SK-N-SH (cell line): Measurements from ENCODE around the gene NTSR2. TPM values are rescaled to one million over a fixed set of nuclear protein-coding genes. Genes with fewer than 3 reads are reported as not detected.

Experiments
- CTCF ChIA-PET: fragments of 300-600, 350-600 bp; formaldehyde crosslinking; extraction: SDS; loops from one replicate; lab custom pipeline; 2021; lab: Yijun Ruan, JAX
- POLR2A ChIA-PET: fragments of 350-600 bp; sonication (Branson Sonifier 250); formaldehyde crosslinking; extraction: SDS; loops from one replicate; lab custom pipeline; 2020; ENCODE audit warnings: antibody characterized with exemption, inconsistent platforms; lab: Yijun Ruan, JAX
- DNase-seq: peaks from one replicate; pipeline ENCODE4 v3.0.0; 2012
- H2AFZ ChIP-seq: fragments of 200-600 bp; sonication (generic); 2 replicates; pipeline ENCODE4 v1.8.1; 2016; ENCODE audit warnings: antibody characterized with exemption, mild to moderate bottlenecking, low read depth
- H3F3A ChIP-seq: fragments of 200-600 bp; sonication (generic); replicated peaks from 2 replicates; pipeline ENCODE3; 2016; ENCODE audit warnings: antibody characterized with exemption, mild to moderate bottlenecking; ENCODE audit not compliant: insufficient read depth
- H3K27ac ChIP-seq, 2 experiments: fragments of 200-500 bp in 1 of 2; fragments of 200-600 bp in 1 of 2; sonication (Bioruptor generic) in 1 of 2; sonication (generic), shearing (Covaris generic) in 1 of 2; 2 replicates each; pipeline versions ENCODE4 v1.5.1 to v1.6.1; 2014 to 2016; ENCODE audit warnings: low read depth in 2 of 2, inconsistent platforms in 1 of 2, low read length in 1 of 2, mild to moderate bottlenecking in 1 of 2, mixed read lengths in 1 of 2
- H3K27me3 ChIP-seq: fragments of 200-600 bp; sonication (generic), shearing (Covaris generic); 2 replicates; pipeline ENCODE4 v1.6.1; 2016; ENCODE audit warnings: mixed run types; ENCODE audit not compliant: insufficient read depth
- H3K36me3 ChIP-seq, 2 experiments: fragments of 200-500 bp in 1 of 2; fragments of 200-600 bp in 1 of 2; sonication (Bioruptor generic) in 1 of 2; sonication (generic) in 1 of 2; replicated peaks in 1 of 2; 2 replicates each; pipeline versions ENCODE3 to v1.5.1; 2014 to 2016; ENCODE audit warnings: low read length in 1 of 2, mild to moderate bottlenecking in 1 of 2; ENCODE audit not compliant: insufficient read depth in 2 of 2, control insufficient read depth in 1 of 2
- H3K4me1 ChIP-seq, 2 experiments: fragments of 200-500 bp in 1 of 2; fragments of 200-600 bp in 1 of 2; sonication (Bioruptor generic) in 1 of 2; sonication (generic), shearing (Covaris generic) in 1 of 2; 2 replicates each; pipeline versions ENCODE4 v1.5.1 to v1.6.1; 2014 to 2016; ENCODE audit warnings: low read depth in 1 of 2, low read length in 1 of 2, mixed run types in 1 of 2; ENCODE audit not compliant: insufficient read depth in 2 of 2, control insufficient read depth in 1 of 2
- H3K4me2 ChIP-seq: fragments of 200-600 bp; sonication (generic), shearing (Covaris generic); 2 replicates; pipeline ENCODE4 v1.6.1; 2017; ENCODE audit warnings: mixed run types
- H3K4me3 ChIP-seq, 2 experiments: fragments of 200-500 bp in 1 of 2; fragments of 200-600 bp in 1 of 2; sonication (Bioruptor generic) in 1 of 2; sonication (generic), shearing (Covaris generic) in 1 of 2; 2 replicates each; pipeline versions ENCODE4 v1.5.1 to v1.8.1; 2014 to 2016; ENCODE audit warnings: low read depth in 2 of 2, inconsistent platforms in 1 of 2, low read length in 1 of 2, mild to moderate bottlenecking in 1 of 2, mixed read lengths in 1 of 2, moderate library complexity in 1 of 2
- H3K79me2 ChIP-seq: fragments of 200-600 bp; sonication (generic); 2 replicates; pipeline ENCODE4 v1.8.1; 2017; ENCODE audit warnings: mild to moderate bottlenecking; ENCODE audit not compliant: insufficient read depth
- H3K9ac ChIP-seq: fragments of 200-600 bp; sonication (generic); 2 replicates; pipeline ENCODE4 v1.6.1; 2017; ENCODE audit warnings: mixed run types
- H3K9me2 ChIP-seq: fragments of 200-600 bp; sonication (generic); 2 replicates; pipeline ENCODE4 v1.6.1; 2017; ENCODE audit warnings: mixed run types
- H3K9me3 ChIP-seq: fragments of 200-600 bp; sonication (generic); 2 replicates; pipeline ENCODE4 v1.6.1; 2017; ENCODE audit warnings: mixed run types, mild to moderate bottlenecking, moderate library complexity
- H4K20me1 ChIP-seq: fragments of 200-600 bp; sonication (generic); 2 replicates; pipeline ENCODE4 v1.6.1; 2017; ENCODE audit warnings: mild to moderate bottlenecking, mixed run types; ENCODE audit not compliant: insufficient read depth
- EP300 ChIP-seq, 2 experiments: IDR thresholded peaks; 2 replicates each; pipeline versions ENCODE4 v1.4.0 to v1.6.1; 2012; ENCODE audit warnings: borderline replicate concordance in 1 of 2, low read depth in 1 of 2, low read length in 1 of 2
- EZH2phosphoT487 ChIP-seq: fragments of 200-600 bp; sonication (generic); IDR thresholded peaks from 2 replicates; pipeline ENCODE4 v1.6.1; 2017; ENCODE audit warnings: low read depth, mixed run types, mild to moderate bottlenecking, antibody characterized with exemption, moderate library complexity, borderline replicate concordance
- FOXJ3 ChIP-seq: sonication (generic); formaldehyde crosslinking; IDR thresholded peaks from 2 replicates; pipeline ENCODE4 v1.5.1; 2020; ENCODE audit warnings: mild to moderate bottlenecking, missing genetic modification reagents
- GABPA ChIP-seq: IDR thresholded peaks from 2 replicates; pipeline ENCODE4 v1.4.0; 2012; ENCODE audit warnings: low read depth, mild to moderate bottlenecking
- IRF3 ChIP-seq: fragments of 150-350 bp; IDR thresholded peaks from 2 replicates; pipeline ENCODE4 v1.6.1; 2016; ENCODE audit warnings: mild to moderate bottlenecking, low read depth, low read length
- JUND ChIP-seq: IDR thresholded peaks from 2 replicates; pipeline ENCODE4 v1.4.0; 2012
- MEF2A ChIP-seq: IDR thresholded peaks from 2 replicates; pipeline ENCODE4 v1.4.0; 2012; ENCODE audit warnings: low read depth, borderline replicate concordance
- MXI1 ChIP-seq: IDR thresholded peaks from 2 replicates; pipeline ENCODE4 v1.6.1; 2012; ENCODE audit warnings: mild to moderate bottlenecking, low read depth, low read length, improper control_type of control experiment
- POLR2AphosphoS5 ChIP-seq: IDR thresholded peaks from 2 replicates; pipeline ENCODE4 v1.6.1; 2012; ENCODE audit warnings: low read depth, low read length
- RCOR1 ChIP-seq: fragments of 150-350 bp; IDR thresholded peaks from 2 replicates; pipeline ENCODE4 v1.6.1; 2017; ENCODE audit warnings: antibody characterized with exemption, low read length
- RFX5 ChIP-seq: IDR thresholded peaks from 2 replicates; pipeline ENCODE4 v1.6.1; 2012; ENCODE audit warnings: mild to moderate bottlenecking, improper control_type of control experiment, low read length
- SIN3A ChIP-seq: IDR thresholded peaks from 2 replicates; pipeline ENCODE4 v1.6.1; 2012; ENCODE audit warnings: low read depth, mild to moderate bottlenecking, low read length, moderate library complexity, borderline replicate concordance
- SMC3 ChIP-seq: IDR thresholded peaks from 2 replicates; pipeline ENCODE4 v1.6.1; 2012; ENCODE audit warnings: low read depth, low read length, improper control_type of control experiment
- TAF1 ChIP-seq: IDR thresholded peaks from 2 replicates; pipeline ENCODE4 v1.6.1; 2012; ENCODE audit warnings: low read depth, mild to moderate bottlenecking, low read length, moderate library complexity, borderline replicate concordance
- TCF12 ChIP-seq: IDR thresholded peaks from 2 replicates; pipeline ENCODE4 v1.4.0; 2012
- WGBS: methylation state at CpG from one replicate; pipeline ENCODE4 v1.1.6; 2017; ENCODE audit warnings: low lambda C conversion rate; 5-methylcytosine and 5-hydroxymethylcytosine counted together
- polyA plus RNA-seq, 3 experiments: library from polyadenylated mRNA; depleted of rRNA; stranded (reverse); fragments of >200 nt; gene quantifications; 2 replicates each; pipeline ENCODE4 v1.2.3, GENCODE V29; 2012
- TF ChIP-seq, protein P1 (sequence below): IDR thresholded peaks from 2 replicates; pipeline ENCODE4 v1.4.0; 2012; ENCODE audit warnings: low read depth, borderline replicate concordance
- TF ChIP-seq, protein P2 (sequence below): fragments of 150-350 bp; IDR thresholded peaks from 2 replicates; pipeline ENCODE4 v1.6.1; 2017; ENCODE audit warnings: antibody characterized with exemption, low read length, low read depth, borderline replicate concordance
- TF ChIP-seq, protein P3 (sequence below): IDR thresholded peaks from 2 replicates; pipeline ENCODE4 v1.4.0; 2012; ENCODE audit warnings: low read depth, borderline replicate concordance

NTSR2 gene
- polyA plus RNA-seq, 1 of the 3 experiments (the other 2 are of a cell fraction): not detected

DNA sequence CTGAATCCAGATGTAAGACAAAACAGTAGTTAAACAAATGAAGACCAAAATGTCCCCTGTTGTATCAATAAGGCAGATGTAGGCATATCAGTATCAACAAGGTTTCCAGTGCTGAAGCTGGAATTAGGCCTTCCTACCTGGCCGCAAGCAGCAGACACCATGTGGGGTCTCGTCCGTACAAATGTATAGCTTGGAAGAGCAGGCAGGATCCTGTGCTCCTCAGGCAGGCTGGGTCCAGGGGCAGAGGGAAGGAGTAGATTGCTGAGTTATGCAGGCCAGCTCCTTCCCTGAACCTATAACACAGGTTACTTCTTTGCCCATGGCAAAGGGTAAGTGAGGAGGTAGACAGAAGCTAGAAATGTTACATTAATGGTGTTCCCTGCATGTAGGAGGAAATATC lies 23.5 kb downstream of the NTSR2 start:
- H3F3A ChIP-seq: no peaks in the 10 kb centered on the region
- H3K4me3 ChIP-seq: no peak overlapping the region
- no peak overlapping the region for H3K4me2 ChIP-seq
- H3K9me3 ChIP-seq: no peaks in the 10 kb centered on the region
- no peak overlapping the region for H3K27ac ChIP-seq
- DNase-seq: no peak
- H4K20me1 ChIP-seq: no peaks in the 10 kb centered on the region
- H3K9me2 ChIP-seq: no peaks in the 10 kb centered on the region
- H3K36me3 ChIP-seq: no peaks in the 10 kb centered on the region
- H3K79me2 ChIP-seq: no peaks in the 10 kb centered on the region
- no peak overlapping the region for H2AFZ ChIP-seq
- CTCF ChIA-PET: interaction anchor here (0.8 to 6.1 kb wide), 8 partner anchors 10 to 62 kb away, joined by 3 to 28 read pairs (median 4); no protein-coding TSS in a partner anchor
- TF ChIP-seq GABPA (no peak), FOXJ3 (CRISPR knock-in tag) (no peak), RFX5 (no peak), MXI1 (no peak)
- TF ChIP-seq, protein P1, sequence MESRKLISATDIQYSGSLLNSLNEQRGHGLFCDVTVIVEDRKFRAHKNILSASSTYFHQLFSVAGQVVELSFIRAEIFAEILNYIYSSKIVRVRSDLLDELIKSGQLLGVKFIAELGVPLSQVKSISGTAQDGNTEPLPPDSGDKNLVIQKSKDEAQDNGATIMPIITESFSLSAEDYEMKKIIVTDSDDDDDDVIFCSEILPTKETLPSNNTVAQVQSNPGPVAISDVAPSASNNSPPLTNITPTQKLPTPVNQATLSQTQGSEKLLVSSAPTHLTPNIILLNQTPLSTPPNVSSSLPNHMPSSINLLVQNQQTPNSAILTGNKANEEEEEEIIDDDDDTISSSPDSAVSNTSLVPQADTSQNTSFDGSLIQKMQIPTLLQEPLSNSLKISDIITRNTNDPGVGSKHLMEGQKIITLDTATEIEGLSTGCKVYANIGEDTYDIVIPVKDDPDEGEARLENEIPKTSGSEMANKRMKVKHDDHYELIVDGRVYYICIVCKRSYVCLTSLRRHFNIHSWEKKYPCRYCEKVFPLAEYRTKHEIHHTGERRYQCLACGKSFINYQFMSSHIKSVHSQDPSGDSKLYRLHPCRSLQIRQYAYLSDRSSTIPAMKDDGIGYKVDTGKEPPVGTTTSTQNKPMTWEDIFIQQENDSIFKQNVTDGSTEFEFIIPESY: no peak
- WGBS: 93% methylated on average over 3 of the region's 3 CpGs
- H3K4me1 ChIP-seq: no peaks in the 10 kb centered on the region
- POLR2A ChIA-PET: no interaction called here
- no peaks in the 10 kb centered on the region for H3K27me3 ChIP-seq
- no peak overlapping the region for H3K9ac ChIP-seq

GRCh38 chr2:11644293-11644692 lies 25.7 kb downstream of the NTSR2 start:
- ChIA-PET POLR2A (no interaction called here), CTCF (interaction anchor here (1.9 kb wide), 1 partner anchor 13 kb away, joined by 7 read pairs; no protein-coding TSS in a partner anchor)
- Histone ChIP-seq H3K27me3 (no peaks in the 10 kb centered on the region), H3K4me2 (no peak overlapping the region), H3K4me1 (no peaks in the 10 kb centered on the region; a peak in 1 of 4 replicates), H3K36me3 (peaks cover 0 to 9% of the 10 kb centered on the region in 2 experiments), H3K9ac (no peak overlapping the region), H3K9me3 (no peaks in the 10 kb centered on the region), H3K4me3 (no peak overlapping the region), H3F3A (no peaks in the 10 kb centered on the region), H2AFZ (no peak overlapping the region), H4K20me1 (no peaks in the 10 kb centered on the region), H3K9me2 (no peaks in the 10 kb centered on the region), H3K79me2 (no peaks in the 10 kb centered on the region), H3K27ac (no peak overlapping the region)
- DNase-seq: no peak
- WGBS: 64% methylated on average over 3 of the region's 3 CpGs
- no peak for TF ChIP-seq POLR2AphosphoS5

DNA sequence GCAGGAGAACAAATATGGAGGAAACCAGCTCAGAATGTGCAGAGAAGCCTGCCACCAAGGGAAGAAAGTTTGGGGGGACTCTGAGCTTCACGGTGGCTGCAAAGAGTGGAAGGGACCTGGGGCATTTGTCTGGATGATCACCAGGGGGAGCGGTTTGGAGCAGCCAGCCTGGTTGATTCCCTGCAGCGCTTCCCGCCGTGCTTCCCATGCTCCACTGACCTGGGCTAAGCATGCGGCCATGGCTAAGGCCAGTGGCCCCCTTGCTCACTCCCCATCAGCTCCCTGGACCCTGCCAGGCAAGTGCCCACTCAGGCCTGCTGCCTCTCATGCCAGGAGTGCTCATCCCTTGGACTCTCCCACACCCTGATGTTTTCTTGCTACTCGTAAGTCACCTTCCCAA lies 27.0 kb downstream of the NTSR2 start:
- no peak overlapping the region for H3K4me2 ChIP-seq
- DNase-seq: no peak
- H4K20me1 ChIP-seq: no peaks in the 10 kb centered on the region
- H3K79me2 ChIP-seq: no peaks in the 10 kb centered on the region
- H3K36me3 ChIP-seq: peaks cover 0 to 13% of the 10 kb centered on the region in 2 experiments
- 75% methylated on average over 7 of the region's 7 CpGs for WGBS
- no peaks in the 10 kb centered on the region; a peak in 1 of 4 replicates for H3K4me1 ChIP-seq
- H3K9ac ChIP-seq: no peak overlapping the region
- H3K9me2 ChIP-seq: no peaks in the 10 kb centered on the region
- ChIA-PET POLR2A (no interaction called here), CTCF (interaction anchor here (1.9 kb wide), 1 partner anchor 12 kb away, joined by 7 read pairs; no protein-coding TSS in a partner anchor)
- no peak overlapping the region for H2AFZ ChIP-seq
- H3K4me3 ChIP-seq: no peak overlapping the region
- no peak overlapping the region for H3K27ac ChIP-seq
- H3K9me3 ChIP-seq: no peaks in the 10 kb centered on the region
- H3F3A ChIP-seq: no peaks in the 10 kb centered on the region
- TF ChIP-seq EZH2phosphoT487: no peak
- no peak for TF ChIP-seq MEF2A
- TF ChIP-seq SIN3A: no peak
- TF ChIP-seq, protein P2, sequence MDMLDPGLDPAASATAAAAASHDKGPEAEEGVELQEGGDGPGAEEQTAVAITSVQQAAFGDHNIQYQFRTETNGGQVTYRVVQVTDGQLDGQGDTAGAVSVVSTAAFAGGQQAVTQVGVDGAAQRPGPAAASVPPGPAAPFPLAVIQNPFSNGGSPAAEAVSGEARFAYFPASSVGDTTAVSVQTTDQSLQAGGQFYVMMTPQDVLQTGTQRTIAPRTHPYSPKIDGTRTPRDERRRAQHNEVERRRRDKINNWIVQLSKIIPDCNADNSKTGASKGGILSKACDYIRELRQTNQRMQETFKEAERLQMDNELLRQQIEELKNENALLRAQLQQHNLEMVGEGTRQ: no peak
- TF ChIP-seq, protein P3, sequence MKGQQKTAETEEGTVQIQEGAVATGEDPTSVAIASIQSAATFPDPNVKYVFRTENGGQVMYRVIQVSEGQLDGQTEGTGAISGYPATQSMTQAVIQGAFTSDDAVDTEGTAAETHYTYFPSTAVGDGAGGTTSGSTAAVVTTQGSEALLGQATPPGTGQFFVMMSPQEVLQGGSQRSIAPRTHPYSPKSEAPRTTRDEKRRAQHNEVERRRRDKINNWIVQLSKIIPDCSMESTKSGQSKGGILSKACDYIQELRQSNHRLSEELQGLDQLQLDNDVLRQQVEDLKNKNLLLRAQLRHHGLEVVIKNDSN: no peak
- no peak for TF ChIP-seq RCOR1
- no peak for TF ChIP-seq RFX5
- no peak for TF ChIP-seq TCF12
- TF ChIP-seq JUND: no peak
- no peak for TF ChIP-seq IRF3
- no peak for TF ChIP-seq GABPA
- no peak for TF ChIP-seq TAF1
- no peak for TF ChIP-seq EP300 (IDR thresholded peaks at IDR 0.05; ENCODE audit: borderline replicate concordance in 1 of 2, low read depth in 1 of 2, low read length in 1 of 2)
- no peak for TF ChIP-seq SMC3
- H3K27me3 ChIP-seq: no peaks in the 10 kb centered on the region
